ENCODE measurements around the gene PRDM1.

DNA sequence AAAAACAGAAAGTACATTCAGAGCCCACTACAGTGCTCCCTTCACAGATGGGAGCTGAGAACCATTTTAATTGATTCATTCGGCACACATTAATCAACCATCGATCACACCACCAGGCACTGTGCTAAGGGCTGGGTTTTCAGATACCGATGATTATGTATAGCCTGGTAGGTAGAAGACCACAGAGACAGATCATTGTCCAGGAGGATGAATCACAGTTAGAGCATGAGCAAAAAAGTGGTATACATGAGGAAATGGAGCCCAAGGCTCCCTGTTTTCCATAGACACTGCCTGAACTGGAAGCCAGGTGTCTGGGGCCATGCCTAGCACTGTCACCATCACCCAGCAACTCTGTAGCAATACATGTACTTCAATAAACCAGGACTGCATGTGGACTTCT lies 9.0 kb upstream of the PRDM1 start:
- TF ChIP-seq CTCF (conservative IDR thresholded peaks at IDR 0.05; ENCODE audit: low read length): no peak
- TF ChIP-seq EZH2phosphoT487 (IDR thresholded peaks at IDR 0.05; ENCODE audit: borderline replicate concordance): no peak

Measured in Loucy (cell line).